H1 (cell line): ENCODE results near the gene MCHR1.

Experiments used
- CREB1 ChIP-seq: IDR thresholded peaks from 2 replicates; pipeline ENCODE4 v1.6.1; 2012; ENCODE audit warnings: inconsistent platforms
- RFX5 ChIP-seq: IDR thresholded peaks from 2 replicates; pipeline ENCODE4 v1.6.1; 2011; ENCODE audit warnings: low read depth, low read length, improper control_type of control experiment, borderline replicate concordance
- RNF2 ChIP-seq: fragments of 200-900, 300-1000 bp; sonication (generic); IDR thresholded peaks from 2 replicates; pipeline ENCODE4 v1.7.1; 2016; ENCODE audit warnings: borderline replicate concordance, low read depth, mild to moderate bottlenecking, antibody characterized with exemption, low read length; ENCODE audit not compliant: poor library complexity, severe bottlenecking; ENCODE audit errors: missing control alignments
- SIX5 ChIP-seq: IDR thresholded peaks from 2 replicates; pipeline ENCODE4 v1.6.1; 2011; ENCODE audit warnings: mild to moderate bottlenecking, low read depth, low read length

- TF ChIP-seq RNF2 (no peak), RFX5 (no peak), CREB1 (no peak), SIX5 (no peak)
Observed at GRCh38 chr22:40703736-40704135, 24.5 kb downstream of the MCHR1 start.
